ENCODE results near the gene CERS1.

Gene CERS1

DNA sequence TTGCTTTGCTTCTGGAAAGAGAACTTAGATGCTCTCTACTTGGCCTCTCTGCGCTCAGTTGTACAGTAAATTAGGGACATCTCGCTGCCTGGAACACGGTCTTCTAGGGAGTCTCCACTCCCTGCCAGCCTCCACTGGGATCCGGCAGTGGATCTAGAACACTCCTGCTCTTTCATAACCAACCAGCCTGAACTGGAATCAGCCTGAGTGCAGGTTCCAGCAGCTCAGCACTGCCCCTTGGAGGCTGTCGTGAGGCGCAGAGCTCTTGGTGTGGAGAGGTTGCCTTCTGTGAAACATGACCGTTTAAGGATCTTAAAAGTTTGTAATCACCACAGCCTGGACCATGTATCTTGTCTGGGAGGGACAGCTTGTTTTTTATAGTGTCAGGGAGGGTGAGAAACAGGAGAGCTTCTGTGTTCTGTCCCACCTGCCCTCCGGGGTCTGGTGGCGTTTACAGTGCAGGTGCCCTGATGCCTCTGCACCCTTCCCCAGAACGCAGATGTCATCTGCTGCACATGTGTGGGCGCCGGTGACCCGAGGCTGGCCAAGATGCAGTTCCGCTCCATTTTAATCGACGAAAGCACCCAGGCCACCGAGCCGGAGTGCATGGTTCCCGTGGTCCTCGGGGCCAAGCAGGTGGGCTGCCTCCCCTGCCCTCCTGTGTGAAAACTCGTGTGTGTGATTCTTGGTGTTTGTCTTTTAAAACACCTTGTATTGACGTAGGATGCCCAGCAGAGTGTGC is 39.4 kb downstream of the CERS1 start:
- WGBS, 2 experiments = 95% methylated on average over 22 of the region's 22 CpGs
- Histone ChIP-seq H3K36me3 (ENCODE audit: control insufficient read depth, insufficient read depth, low read length) (peaks cover 73% of the 10 kb centered on the region), H3K9me3 (ENCODE audit: control insufficient read depth, low read length) (no peaks in the 10 kb centered on the region), H3K4me3 (ENCODE audit: insufficient read depth, low read depth, low read length) (no peak overlapping the region), H3K27ac (ENCODE audit: insufficient read depth, low read depth, low read length, poor library complexity, severe bottlenecking) (no peak overlapping the region), H3K4me1 (ENCODE audit: control insufficient read depth, insufficient read depth, low read length) (no peaks in the 10 kb centered on the region), H3K27me3 (ENCODE audit: control insufficient read depth, insufficient read depth, low read length, poor library complexity, severe bottlenecking) (no peaks in the 10 kb centered on the region)

DNA sequence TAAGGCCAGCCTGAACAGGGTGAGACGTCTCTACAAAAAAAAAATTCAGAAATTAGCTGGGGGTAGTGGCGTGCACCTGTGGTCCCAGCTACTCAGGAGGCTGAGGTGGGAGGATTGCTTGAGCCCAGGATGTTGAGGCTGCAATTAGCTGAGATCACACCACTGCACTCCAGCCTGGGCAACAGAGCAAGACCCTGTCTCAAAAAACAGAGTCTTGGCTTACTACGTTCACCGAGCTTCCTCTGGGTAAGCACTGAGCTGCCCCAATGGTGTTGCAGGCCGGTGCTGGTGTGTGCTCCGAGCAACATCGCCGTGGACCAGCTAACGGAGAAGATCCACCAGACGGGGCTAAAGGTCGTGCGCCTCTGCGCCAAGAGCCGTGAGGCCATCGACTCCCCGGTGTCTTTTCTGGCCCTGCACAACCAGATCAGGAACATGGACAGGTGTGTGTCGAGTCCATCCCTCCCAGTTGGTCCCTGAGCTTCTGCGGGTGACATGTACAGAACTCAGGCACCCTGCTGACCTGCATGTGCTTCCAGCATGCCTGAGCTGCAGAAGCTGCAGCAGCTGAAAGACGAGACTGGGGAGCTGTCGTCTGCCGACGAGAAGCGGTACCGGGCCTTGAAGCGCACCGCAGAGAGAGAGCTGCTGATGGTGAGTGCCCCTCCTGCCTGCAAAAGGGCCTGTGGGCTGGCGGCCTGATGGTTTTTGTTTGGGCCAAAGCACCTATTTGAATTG is 40.1 kb downstream of the CERS1 start:
- 95% methylated on average over 27 of the region's 27 CpGs for WGBS, 2 experiments
- no peaks in the 10 kb centered on the region for H3K9me3 ChIP-seq (ENCODE audit: control insufficient read depth, low read length)
- no peaks in the 10 kb centered on the region for H3K4me1 ChIP-seq (ENCODE audit: control insufficient read depth, insufficient read depth, low read length)
- H3K27ac ChIP-seq (ENCODE audit: insufficient read depth, low read depth, low read length, poor library complexity, severe bottlenecking) = no peak overlapping the region
- H3K36me3 ChIP-seq (ENCODE audit: control insufficient read depth, insufficient read depth, low read length) = peaks cover 74% of the 10 kb centered on the region
- no peaks in the 10 kb centered on the region for H3K27me3 ChIP-seq (ENCODE audit: control insufficient read depth, insufficient read depth, low read length, poor library complexity, severe bottlenecking)
- H3K4me3 ChIP-seq (ENCODE audit: insufficient read depth, low read depth, low read length) = no peak overlapping the region

DNA sequence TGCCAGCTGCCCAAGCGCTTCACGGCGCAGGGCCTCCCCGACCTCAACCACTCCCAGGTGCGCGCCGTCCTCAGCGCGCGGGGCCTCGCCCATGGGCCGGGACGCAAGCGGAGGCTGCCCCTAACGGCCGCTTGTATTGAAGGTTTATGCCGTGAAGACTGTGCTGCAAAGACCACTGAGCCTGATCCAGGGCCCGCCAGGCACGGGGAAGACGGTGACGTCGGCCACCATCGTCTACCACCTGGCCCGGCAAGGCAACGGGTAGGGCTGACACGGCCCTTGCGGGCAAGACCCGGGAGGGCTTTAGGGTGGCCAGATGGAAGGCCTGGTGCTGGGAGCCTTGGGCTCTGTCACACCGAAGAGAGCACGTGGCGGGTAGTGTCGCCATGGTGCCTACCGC is 41.0 kb downstream of the CERS1 start:
- 97 to 98% methylated on average over 33 of the region's 33 CpGs for WGBS, 2 experiments
- Histone ChIP-seq H3K9me3 (ENCODE audit: control insufficient read depth, low read length) (no peaks in the 10 kb centered on the region), H3K4me3 (ENCODE audit: insufficient read depth, low read depth, low read length) (no peak overlapping the region), H3K27ac (ENCODE audit: insufficient read depth, low read depth, low read length, poor library complexity, severe bottlenecking) (no peak overlapping the region), H3K4me1 (ENCODE audit: control insufficient read depth, insufficient read depth, low read length) (no peaks in the 10 kb centered on the region), H3K27me3 (ENCODE audit: control insufficient read depth, insufficient read depth, low read length, poor library complexity, severe bottlenecking) (no peaks in the 10 kb centered on the region), H3K36me3 (ENCODE audit: control insufficient read depth, insufficient read depth, low read length) (peaks cover 72% of the 10 kb centered on the region)

DNA sequence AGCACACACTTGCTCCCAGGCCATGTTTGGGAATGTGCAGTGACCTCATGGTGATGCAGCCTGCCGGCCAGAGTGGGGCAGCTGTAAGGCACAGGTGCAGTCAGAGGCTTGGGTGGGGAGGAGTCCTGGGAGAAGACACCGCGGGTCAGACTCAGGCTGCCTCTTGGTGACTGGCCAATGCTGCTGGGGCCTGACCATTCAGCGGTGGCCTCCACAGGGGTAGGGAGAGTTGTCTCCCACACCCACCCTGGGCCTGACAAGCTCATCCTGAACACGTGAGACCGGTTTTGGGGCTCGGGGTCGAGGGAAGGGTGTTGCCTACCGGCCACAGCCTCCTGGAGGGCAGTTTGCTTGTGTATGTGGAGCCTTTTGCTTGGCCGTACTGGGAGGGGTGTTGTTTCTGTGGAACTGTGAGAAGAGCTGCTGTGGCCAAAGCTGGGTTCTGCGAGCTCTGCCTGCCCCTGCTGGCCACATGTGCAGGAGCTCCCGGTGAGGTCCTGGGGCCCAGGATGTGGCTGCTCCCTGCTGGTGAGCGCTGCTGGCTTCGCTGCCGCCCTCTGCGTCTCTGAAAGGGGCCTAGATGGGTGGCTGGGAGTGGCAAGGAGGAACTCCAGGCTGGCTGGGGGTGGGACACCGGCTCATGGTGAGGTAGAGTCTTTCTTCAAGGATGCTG is 42.1 kb downstream of the CERS1 start:
- peaks cover 69% of the 10 kb centered on the region for H3K36me3 ChIP-seq (ENCODE audit: control insufficient read depth, insufficient read depth, low read length)

DNA sequence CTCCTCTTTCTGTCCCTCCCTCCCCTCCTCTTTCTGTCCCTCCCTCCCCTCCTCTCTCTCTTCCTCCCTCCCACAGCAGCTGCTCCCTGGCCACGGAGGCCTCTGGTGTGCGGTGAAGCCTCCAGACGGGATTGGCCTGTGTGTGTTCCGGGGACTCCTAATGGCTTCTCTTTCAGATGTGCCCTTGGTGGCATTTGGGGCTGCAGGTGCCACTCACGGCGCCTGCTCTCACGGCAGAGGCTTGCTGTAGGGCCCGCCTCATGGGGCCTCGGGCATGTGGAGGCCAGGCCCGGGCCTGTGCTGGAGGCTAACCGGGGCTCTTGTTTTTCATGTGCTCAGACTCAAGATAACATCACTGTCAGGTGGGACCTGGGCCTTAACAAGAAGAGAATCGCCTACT is 43.3 kb downstream of the CERS1 start:
- H3K36me3 ChIP-seq (ENCODE audit: control insufficient read depth, insufficient read depth, low read length) = peaks cover 67% of the 10 kb centered on the region
- H3K4me3 ChIP-seq (ENCODE audit: insufficient read depth, low read depth, low read length) = no peak overlapping the region
- no peak overlapping the region for H3K27ac ChIP-seq (ENCODE audit: insufficient read depth, low read depth, low read length, poor library complexity, severe bottlenecking)
- H3K27me3 ChIP-seq (ENCODE audit: control insufficient read depth, insufficient read depth, low read length, poor library complexity, severe bottlenecking) = no peaks in the 10 kb centered on the region
- WGBS, 2 experiments = 94 to 95% methylated on average over 12 of the region's 12 CpGs
- no peaks in the 10 kb centered on the region for H3K4me1 ChIP-seq (ENCODE audit: control insufficient read depth, insufficient read depth, low read length)
- H3K9me3 ChIP-seq (ENCODE audit: control insufficient read depth, low read length) = no peaks in the 10 kb centered on the region

More for the DNA sequence above, 42.1 kb downstream of the CERS1 start:
- Histone ChIP-seq H3K27me3 (ENCODE audit: control insufficient read depth, insufficient read depth, low read length, poor library complexity, severe bottlenecking) (no peaks in the 10 kb centered on the region), H3K4me3 (ENCODE audit: insufficient read depth, low read depth, low read length) (no peak overlapping the region), H3K9me3 (ENCODE audit: control insufficient read depth, low read length) (no peaks in the 10 kb centered on the region), H3K27ac (ENCODE audit: insufficient read depth, low read depth, low read length, poor library complexity, severe bottlenecking) (no peak overlapping the region), H3K4me1 (ENCODE audit: control insufficient read depth, insufficient read depth, low read length) (no peaks in the 10 kb centered on the region)
- WGBS, 2 experiments = 92 to 94% methylated on average over 17 of the region's 17 CpGs

DNA sequence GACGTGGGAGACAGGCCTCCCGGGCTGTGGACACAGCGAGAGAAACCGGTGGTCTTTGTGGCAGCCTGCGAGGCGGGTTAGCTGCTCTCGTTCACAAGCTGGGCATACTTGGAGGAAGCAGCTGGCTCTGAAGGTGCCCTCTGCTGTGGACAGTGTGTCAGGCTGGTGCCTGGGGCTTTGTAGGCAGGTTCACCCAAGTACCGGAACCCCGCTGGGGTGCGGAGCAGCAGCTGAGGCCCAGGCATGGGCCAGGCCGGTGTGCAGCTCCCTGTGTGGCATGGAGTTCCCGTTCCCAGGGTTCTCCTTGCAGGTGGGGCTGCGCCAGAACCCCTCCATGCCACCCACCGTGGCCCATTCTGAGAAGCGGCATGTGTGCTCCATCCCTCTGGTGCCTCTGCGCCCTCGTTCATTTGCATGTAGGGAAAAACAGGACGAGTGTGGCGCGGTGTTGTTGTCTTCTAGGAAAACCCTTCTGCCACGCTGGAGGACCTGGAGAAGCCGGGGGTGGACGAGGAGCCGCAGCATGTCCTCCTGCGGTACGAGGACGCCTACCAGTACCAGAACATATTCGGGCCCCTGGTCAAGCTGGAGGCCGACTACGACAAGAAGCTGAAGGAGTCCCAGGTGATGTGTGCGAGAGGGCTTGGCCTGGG is 44.2 kb downstream of the CERS1 start:
- H3K36me3 ChIP-seq (ENCODE audit: control insufficient read depth, insufficient read depth, low read length) = peaks cover 58% of the 10 kb centered on the region
- no peaks in the 10 kb centered on the region for H3K27me3 ChIP-seq (ENCODE audit: control insufficient read depth, insufficient read depth, low read length, poor library complexity, severe bottlenecking)
- WGBS, 2 experiments = 95 to 97% methylated on average over 31 of the region's 31 CpGs
- no peak overlapping the region for H3K4me3 ChIP-seq (ENCODE audit: insufficient read depth, low read depth, low read length)
- H3K4me1 ChIP-seq (ENCODE audit: control insufficient read depth, insufficient read depth, low read length) = no peaks in the 10 kb centered on the region
- H3K9me3 ChIP-seq (ENCODE audit: control insufficient read depth, low read length) = no peaks in the 10 kb centered on the region
- H3K27ac ChIP-seq (ENCODE audit: insufficient read depth, low read depth, low read length, poor library complexity, severe bottlenecking) = no peak overlapping the region

DNA sequence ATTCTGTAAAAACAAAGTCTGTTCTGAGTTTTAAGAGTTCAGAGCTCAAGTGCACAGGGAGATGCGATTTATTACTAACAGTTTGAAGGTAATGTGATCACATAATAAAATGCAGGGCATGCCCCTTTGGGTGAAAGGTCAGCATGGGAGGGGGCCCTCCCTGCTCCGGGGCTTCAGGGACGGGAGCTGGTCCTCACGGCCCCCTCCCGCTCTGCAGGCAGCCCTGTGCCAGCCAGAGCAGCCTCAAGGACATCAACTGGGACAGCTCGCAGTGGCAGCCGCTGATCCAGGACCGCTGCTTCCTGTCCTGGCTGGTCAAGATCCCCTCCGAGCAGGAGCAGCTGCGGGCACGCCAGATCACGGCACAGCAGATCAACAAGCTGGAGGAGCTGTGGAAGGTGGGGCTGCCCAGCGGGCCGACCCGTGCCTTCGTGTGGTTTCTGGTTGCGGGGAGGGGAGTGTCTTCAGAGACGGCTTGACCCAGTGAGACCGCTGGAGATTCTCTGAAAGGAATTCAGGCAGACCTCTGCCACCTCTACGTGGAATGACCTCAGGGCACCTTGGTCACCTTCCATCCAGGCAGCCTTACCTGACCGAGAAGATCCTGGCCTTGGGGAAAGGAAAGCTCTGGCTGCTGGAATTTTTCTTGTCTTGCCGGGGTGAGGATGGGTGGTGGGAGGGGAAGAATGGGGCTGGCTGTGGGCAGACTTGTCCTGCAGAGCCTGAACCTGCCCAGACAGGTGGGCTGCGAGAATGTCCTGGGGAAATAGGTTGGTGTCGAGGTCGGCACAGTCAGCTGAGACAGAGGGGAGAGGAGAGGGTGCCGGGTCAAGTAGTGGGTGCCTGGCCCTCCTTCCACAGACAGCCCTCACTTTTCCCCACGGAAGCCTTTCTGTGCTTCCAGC is 45.2 kb downstream of the CERS1 start:
- 94 to 96% methylated on average over 26 to 27 of the region's 27 CpGs for WGBS, 2 experiments
- Histone ChIP-seq H3K27me3 (ENCODE audit: control insufficient read depth, insufficient read depth, low read length, poor library complexity, severe bottlenecking) (no peaks in the 10 kb centered on the region), H3K27ac (ENCODE audit: insufficient read depth, low read depth, low read length, poor library complexity, severe bottlenecking) (no peak overlapping the region), H3K4me1 (ENCODE audit: control insufficient read depth, insufficient read depth, low read length) (no peaks in the 10 kb centered on the region), H3K4me3 (ENCODE audit: insufficient read depth, low read depth, low read length) (no peak overlapping the region), H3K36me3 (ENCODE audit: control insufficient read depth, insufficient read depth, low read length) (peaks cover 54% of the 10 kb centered on the region), H3K9me3 (ENCODE audit: control insufficient read depth, low read length) (no peaks in the 10 kb centered on the region)

DNA sequence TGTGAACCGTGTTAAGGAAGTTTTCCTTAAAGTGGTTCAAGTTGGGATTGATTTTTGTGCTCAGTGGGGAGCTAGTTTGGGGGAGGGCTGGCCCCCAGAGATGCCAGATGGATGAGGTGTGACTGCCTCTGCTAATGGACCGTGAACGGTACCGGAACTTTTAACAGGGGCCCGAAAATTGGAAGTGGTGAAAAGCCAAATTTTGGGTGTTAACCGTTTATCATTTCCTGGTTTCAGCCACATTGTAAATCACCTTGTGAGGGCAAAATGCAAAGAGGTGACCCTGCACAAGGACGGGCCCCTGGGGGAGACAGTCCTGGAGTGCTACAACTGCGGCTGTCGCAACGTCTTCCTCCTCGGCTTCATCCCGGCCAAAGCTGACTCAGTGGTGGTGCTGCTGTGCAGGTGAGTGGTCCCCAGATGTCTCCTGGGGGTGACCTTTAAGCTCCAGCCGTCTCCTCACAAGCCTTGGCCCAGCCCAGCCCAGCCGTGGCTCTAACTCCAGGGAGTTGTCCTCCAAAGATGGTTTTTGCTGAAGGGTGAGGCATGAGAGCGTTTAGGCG is 46.0 kb downstream of the CERS1 start:
- no peak overlapping the region for H3K27ac ChIP-seq (ENCODE audit: insufficient read depth, low read depth, low read length, poor library complexity, severe bottlenecking)
- H3K9me3 ChIP-seq (ENCODE audit: control insufficient read depth, low read length) = no peaks in the 10 kb centered on the region
- WGBS, 2 experiments = 95% methylated on average over 16 of the region's 16 CpGs
- H3K36me3 ChIP-seq (ENCODE audit: control insufficient read depth, insufficient read depth, low read length) = peaks cover 51% of the 10 kb centered on the region
- no peak overlapping the region for H3K4me3 ChIP-seq (ENCODE audit: insufficient read depth, low read depth, low read length)
- no peaks in the 10 kb centered on the region for H3K27me3 ChIP-seq (ENCODE audit: control insufficient read depth, insufficient read depth, low read length, poor library complexity, severe bottlenecking)
- H3K4me1 ChIP-seq (ENCODE audit: control insufficient read depth, insufficient read depth, low read length) = no peaks in the 10 kb centered on the region

DNA sequence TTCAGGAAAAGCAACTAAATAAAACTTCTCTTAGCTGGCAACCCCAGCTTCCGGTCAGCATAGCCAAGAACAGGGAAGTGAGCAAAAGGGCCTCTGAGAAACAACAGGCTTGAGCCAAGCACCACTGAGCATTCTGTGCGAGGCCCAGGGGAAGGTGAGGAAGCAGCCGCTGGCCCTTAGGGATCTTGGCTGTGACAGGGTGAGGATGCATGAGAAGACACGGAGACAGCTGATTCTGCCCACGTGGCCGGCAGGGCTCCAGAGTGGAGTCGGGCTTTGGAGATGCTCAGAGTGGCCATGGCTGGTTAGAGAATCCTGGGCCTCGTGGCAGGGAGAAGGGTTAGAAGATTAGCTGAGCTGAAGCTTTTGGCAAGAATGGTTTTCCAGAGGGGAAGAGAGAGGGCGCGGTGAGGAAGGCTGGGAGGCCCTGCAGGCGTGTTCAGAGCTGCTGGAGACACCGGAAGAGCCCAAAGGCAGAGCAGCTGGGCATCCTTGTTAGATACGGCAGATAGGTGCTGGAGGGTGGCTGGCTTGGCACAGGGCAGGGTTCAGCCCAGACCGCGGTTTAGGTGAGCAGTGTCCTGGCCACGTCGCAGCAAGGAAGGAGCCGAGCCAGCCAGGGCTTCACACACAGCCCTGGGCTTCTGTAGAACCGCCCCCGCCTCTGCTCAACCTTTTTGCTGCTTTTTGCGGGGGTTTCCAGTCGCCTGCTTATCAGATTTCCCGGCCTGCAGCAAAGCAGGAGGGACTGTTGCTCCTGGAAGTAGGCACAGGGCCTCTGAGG is 46.9 kb downstream of the CERS1 start:
- H3K36me3 ChIP-seq (ENCODE audit: control insufficient read depth, insufficient read depth, low read length) = peaks cover 46% of the 10 kb centered on the region
- no peak overlapping the region for H3K27ac ChIP-seq (ENCODE audit: insufficient read depth, low read depth, low read length, poor library complexity, severe bottlenecking)
- no peaks in the 10 kb centered on the region for H3K9me3 ChIP-seq (ENCODE audit: control insufficient read depth, low read length)
- no peaks in the 10 kb centered on the region for H3K4me1 ChIP-seq (ENCODE audit: control insufficient read depth, insufficient read depth, low read length)
- H3K27me3 ChIP-seq (ENCODE audit: control insufficient read depth, insufficient read depth, low read length, poor library complexity, severe bottlenecking) = no peaks in the 10 kb centered on the region
- WGBS, 2 experiments = 95 to 96% methylated on average over 23 of the region's 23 CpGs
- H3K4me3 ChIP-seq (ENCODE audit: insufficient read depth, low read depth, low read length) = no peak overlapping the region

Data from ectodermal cell (in vitro differentiated cells).